ENCODE results near the gene TNFRSF12A. TPM values are rescaled to one million over a fixed set of nuclear protein-coding genes. Genes with fewer than 3 reads are reported as not detected.

The TNFRSF12A gene
- total and polyA plus RNA-seq, 2 of the 8 experiments (the other 6 are each of a cell fraction or from before 2014, with no cell fraction given), result 81.0 to 82.5 TPM

- H3K4me2 ChIP-seq (ENCODE audit: insufficient read depth in 1 of 2, low read depth in 2 of 2, low read length in 2 of 2), result no peak overlapping the region
- H3K56ac ChIP-seq (replicated peaks; ENCODE audit: insufficient read length, low read depth, low read length), result no peak overlapping the region
- no peak overlapping the region for H4K8ac ChIP-seq (ENCODE audit: extremely low read depth, insufficient read depth, low read length)
- H3K79me2 ChIP-seq (ENCODE audit: control insufficient read depth in 1 of 2, insufficient read depth in 2 of 2, low read length in 2 of 2), result no peaks in the 10 kb centered on the region
- no peak overlapping the region for H3K27ac ChIP-seq (ENCODE audit: low read depth, low read length)
- H2BK15ac ChIP-seq (ENCODE audit: low read length), result no peak overlapping the region
- no peak overlapping the region for H2BK5ac ChIP-seq (ENCODE audit: low read depth, low read length)
- H2BK12ac ChIP-seq (ENCODE audit: low read depth, low read length), result no peak overlapping the region
- H4K91ac ChIP-seq (replicated peaks; ENCODE audit: insufficient read length, low read length), result no peak overlapping the region
- ChIA-PET CTCF (ENCODE audit: partially characterized antibody) (interaction anchor here (0.7 to 6.6 kb wide), 9 partner anchors 9 to 118 kb away, joined by 3 to 88 read pairs (median 4); no protein-coding TSS in a partner anchor), POLR2A (ENCODE audit: partially characterized antibody) (interaction anchor here (0.8 to 12.7 kb wide), 24 partner anchors 9 to 79 kb away, joined by 3 to 140 read pairs (median 5); partner anchors contain the start of genes CLDN6, HCFC1R1, THOC6 and TNFRSF12A)
- H2AFZ ChIP-seq (ENCODE audit: low read length), result no peak overlapping the region
- FAIRE-seq, result no peak
- 91% methylated on average over 16 of the region's 19 CpGs; no CpG with 5 or more reads in 1 of the 2 experiments for WGBS, 2 experiments (ENCODE audit: extremely low coverage in 1 of 2, insufficient coverage in 1 of 2, insufficient read length in 1 of 2, insufficient replicate concordance in 2 of 2, low coverage in 1 of 2, low lambda C conversion rate in 2 of 2, missing lambda C conversion rate in 1 of 2)
- no peak overlapping the region for H3K9ac ChIP-seq (replicated peaks in 1 of 4; ENCODE audit: extremely low read depth in 1 of 4, low read depth in 3 of 4, low read length in 3 of 4)
- H4K5ac ChIP-seq (ENCODE audit: insufficient read length, low read depth, low read length), result no peak overlapping the region
- no peaks in the 10 kb centered on the region for H3K9me3 ChIP-seq (ENCODE audit: insufficient read depth in 2 of 2, low read depth in 1 of 2, low read length in 1 of 2)
- H3K4ac ChIP-seq (replicated peaks; ENCODE audit: insufficient read length, low read depth, low read length), result no peak overlapping the region
- no peak overlapping the region for H3K4me3 ChIP-seq (ENCODE audit: extremely low read depth in 1 of 4, insufficient read depth in 2 of 4, low read depth in 3 of 4, low read length in 4 of 4)
- no peak overlapping the region for H3K23ac ChIP-seq (ENCODE audit: insufficient read length)
- TF ChIP-seq KDM5A (IDR thresholded peaks at IDR 0.05; ENCODE audit: low read length) (no peak), SRF (IDR thresholded peaks at IDR 0.05; ENCODE audit: low read depth, low read length) (no peak), GTF2F1 (IDR thresholded peaks at IDR 0.05; ENCODE audit: borderline replicate concordance, low read depth, low read length) (no peak), CBX5 (IDR thresholded peaks at IDR 0.05; ENCODE audit: low read depth, low read length) (no peak), EGR1 (IDR thresholded peaks at IDR 0.05; ENCODE audit: borderline replicate concordance, low read depth, low read length) (no peak), RXRA (IDR thresholded peaks at IDR 0.05; ENCODE audit: insufficient read depth, low read depth, low read length) (no peak), JUND (IDR thresholded peaks at IDR 0.05; ENCODE audit: low read length) (no peak)
- H3K18ac ChIP-seq (ENCODE audit: extremely low read depth, low read length), result no peak overlapping the region
- no peak overlapping the region for H2BK20ac ChIP-seq (ENCODE audit: low read length)
- no peak overlapping the region for H2BK120ac ChIP-seq (replicated peaks; ENCODE audit: low read depth, low read length)
- peaks cover 5 to 17% (median 6%) of the 10 kb centered on the region in 4 experiments; a peak in 6 of 7 replicates for H3K4me1 ChIP-seq (replicated peaks in 1 of 4; ENCODE audit: control insufficient read depth in 3 of 4, insufficient read depth in 4 of 4, low read length in 3 of 4)
- H2AK5ac ChIP-seq (ENCODE audit: low read depth, low read length), result no peak overlapping the region
- no peak for DNase-seq (ENCODE audit: low read depth in 1 of 2, low spot score in 2 of 2)
- no peaks in the 10 kb centered on the region; a peak in 1 of 7 replicates for H3K27me3 ChIP-seq (replicated peaks in 1 of 4; ENCODE audit: control insufficient read depth in 3 of 4, extremely low read depth in 1 of 4, insufficient read depth in 3 of 4, low read length in 3 of 4)
- peaks cover 7% of the 10 kb centered on the region in 2 experiments for H4K20me1 ChIP-seq (replicated peaks in 1 of 2; ENCODE audit: control insufficient read depth in 1 of 2, insufficient read depth in 2 of 2, low read length in 2 of 2)
- H3K36me3 ChIP-seq (ENCODE audit: control insufficient read depth in 2 of 4, insufficient read depth in 4 of 4, low read length in 3 of 4), result no peaks in the 10 kb centered on the region; a peak in 1 of 8 replicates
- H3K23me2 ChIP-seq (ENCODE audit: low read depth, low read length), result peaks cover 6% of the 10 kb centered on the region; the same call in 1 of the 2 replicates
- no peaks in the 10 kb centered on the region for H3K79me1 ChIP-seq (ENCODE audit: low read depth, low read length)
- no peak overlapping the region for H3K14ac ChIP-seq (ENCODE audit: insufficient read length)
Measured at GRCh38 chr16:3056336-3057180, 36.4 kb downstream of the TNFRSF12A start.
